Erythroblast (primary cell): ENCODE results near the gene TRMT2B.

Experiments
- GATA1 ChIP-seq: IDR thresholded peaks from 2 replicates; pipeline ENCODE4 v1.6.1; 2011; ENCODE audit warnings: low read depth, mild to moderate bottlenecking, control low read depth, low read length, moderate library complexity
- POLR2A ChIP-seq: IDR thresholded peaks from 2 replicates; pipeline ENCODE4 v1.6.1; 2011; ENCODE audit warnings: mild to moderate bottlenecking, low read length

DNA sequence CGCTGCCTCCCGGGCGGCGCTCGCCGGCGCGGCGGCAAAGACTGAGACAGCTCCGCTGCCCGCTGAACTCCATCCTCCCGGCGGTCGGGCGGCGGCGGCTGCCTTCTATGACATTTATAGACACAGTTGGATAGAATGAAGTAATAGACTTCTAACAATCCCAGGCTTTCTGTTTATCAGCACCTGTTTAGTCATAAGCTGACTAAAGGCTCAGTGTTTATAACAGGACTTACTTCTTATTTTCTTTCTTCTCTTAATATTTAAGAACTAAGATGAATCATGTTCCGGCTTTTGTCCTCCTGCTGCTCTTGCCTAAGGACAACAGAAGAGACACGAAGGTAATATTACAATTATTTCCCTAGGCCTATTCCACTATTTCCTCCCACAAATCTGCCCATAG, 78.5 kb downstream of the TRMT2B start:
- TF ChIP-seq POLR2A (no peak), GATA1 (no peak)
